ENCODE measurements around the gene S100A7.

GRCh38 chr1:153485863-153486262 is 25.4 kb upstream of the S100A7 start:
- TF ChIP-seq CTCF (IDR thresholded peaks at IDR 0.05) (no peak), POLR2A (IDR thresholded peaks at IDR 0.05) (no peak)
